22Rv1 (cell line): ENCODE data around the gene RASSF1.

Source experiments
- H3K27ac ChIP-seq: fragments of 450-650 bp; 2 replicates; pipeline ENCODE4 v1.5.1; 2017
- ZFX ChIP-seq: fragments of 450-650 bp; IDR thresholded peaks from 2 replicates; pipeline ENCODE4 v1.6.1; 2017; ENCODE audit warnings: antibody characterized with exemption, borderline replicate concordance
- TF ChIP-seq, protein P1 (sequence below): fragments of 450-650 bp; IDR thresholded peaks from 2 replicates; pipeline ENCODE4 v1.5.1; 2017; ENCODE audit warnings: mild to moderate bottlenecking

Gene RASSF1

DNA sequence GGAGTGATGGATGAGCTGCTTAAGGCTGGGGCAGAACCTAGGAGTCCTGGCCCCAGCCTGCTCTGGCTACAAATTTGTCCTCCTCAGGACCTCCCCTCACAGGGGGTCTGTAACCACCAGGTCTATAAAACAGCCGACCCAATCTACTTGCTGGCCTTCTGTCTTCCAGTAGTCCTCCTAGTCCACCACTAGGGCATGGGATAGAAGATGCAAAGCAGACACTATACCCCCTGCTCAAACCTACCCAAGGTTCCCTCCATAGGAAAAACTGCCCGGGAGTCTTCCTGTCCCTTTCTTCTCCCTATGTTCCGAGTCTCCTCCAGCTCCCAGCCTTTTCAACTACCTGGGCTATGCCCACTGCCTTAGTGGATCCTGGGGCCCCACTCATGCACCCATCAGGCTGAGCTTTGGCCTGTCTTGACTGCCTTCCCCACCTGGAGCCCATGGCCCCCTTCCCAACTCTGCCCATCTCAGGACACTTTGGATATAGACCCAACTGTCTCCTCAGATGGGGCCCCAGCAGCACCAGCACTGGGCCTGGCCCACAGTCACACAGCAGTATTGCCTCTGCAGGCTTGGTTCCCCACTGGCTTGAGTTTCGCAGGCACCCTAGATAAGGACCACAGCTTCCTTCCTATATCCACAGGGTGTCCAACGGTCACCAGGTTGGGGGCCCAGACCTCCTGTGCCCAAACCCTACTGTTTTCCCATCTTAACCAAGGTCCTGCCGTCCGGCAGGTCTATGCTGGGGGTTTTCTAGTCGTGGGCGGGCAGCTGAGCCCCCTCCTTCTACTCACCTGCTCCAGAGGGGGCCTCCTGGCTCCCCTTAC is 42.5 kb downstream of the RASSF1 start:
- TF ChIP-seq ZFX: no peak
- TF ChIP-seq, protein P1, sequence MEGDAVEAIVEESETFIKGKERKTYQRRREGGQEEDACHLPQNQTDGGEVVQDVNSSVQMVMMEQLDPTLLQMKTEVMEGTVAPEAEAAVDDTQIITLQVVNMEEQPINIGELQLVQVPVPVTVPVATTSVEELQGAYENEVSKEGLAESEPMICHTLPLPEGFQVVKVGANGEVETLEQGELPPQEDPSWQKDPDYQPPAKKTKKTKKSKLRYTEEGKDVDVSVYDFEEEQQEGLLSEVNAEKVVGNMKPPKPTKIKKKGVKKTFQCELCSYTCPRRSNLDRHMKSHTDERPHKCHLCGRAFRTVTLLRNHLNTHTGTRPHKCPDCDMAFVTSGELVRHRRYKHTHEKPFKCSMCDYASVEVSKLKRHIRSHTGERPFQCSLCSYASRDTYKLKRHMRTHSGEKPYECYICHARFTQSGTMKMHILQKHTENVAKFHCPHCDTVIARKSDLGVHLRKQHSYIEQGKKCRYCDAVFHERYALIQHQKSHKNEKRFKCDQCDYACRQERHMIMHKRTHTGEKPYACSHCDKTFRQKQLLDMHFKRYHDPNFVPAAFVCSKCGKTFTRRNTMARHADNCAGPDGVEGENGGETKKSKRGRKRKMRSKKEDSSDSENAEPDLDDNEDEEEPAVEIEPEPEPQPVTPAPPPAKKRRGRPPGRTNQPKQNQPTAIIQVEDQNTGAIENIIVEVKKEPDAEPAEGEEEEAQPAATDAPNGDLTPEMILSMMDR: no peak
- peak overlapping the region; percentile 96 for H3K27ac ChIP-seq

DNA sequence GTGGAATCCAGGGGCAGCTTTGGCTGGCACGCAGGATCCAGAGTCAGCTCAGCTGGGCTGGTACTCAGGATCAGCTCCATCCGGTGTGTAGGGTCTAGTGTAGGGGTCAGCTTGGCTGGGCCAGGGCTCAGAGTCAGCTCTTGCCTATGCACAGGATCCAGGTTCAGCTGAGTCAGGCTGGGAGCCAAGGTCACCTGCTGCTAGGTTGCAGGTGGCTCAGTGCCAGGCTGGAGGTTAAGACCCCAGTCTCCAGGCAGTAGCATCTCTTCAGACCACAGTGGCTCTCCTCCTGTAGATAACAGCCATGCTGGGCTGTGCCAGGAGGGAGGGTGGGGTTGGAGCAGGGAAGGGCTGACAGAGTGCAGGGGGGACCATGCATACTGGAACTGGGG is 43.3 kb downstream of the RASSF1 start:
- H3K27ac ChIP-seq: no peak overlapping the region
- TF ChIP-seq ZFX: no peak

DNA sequence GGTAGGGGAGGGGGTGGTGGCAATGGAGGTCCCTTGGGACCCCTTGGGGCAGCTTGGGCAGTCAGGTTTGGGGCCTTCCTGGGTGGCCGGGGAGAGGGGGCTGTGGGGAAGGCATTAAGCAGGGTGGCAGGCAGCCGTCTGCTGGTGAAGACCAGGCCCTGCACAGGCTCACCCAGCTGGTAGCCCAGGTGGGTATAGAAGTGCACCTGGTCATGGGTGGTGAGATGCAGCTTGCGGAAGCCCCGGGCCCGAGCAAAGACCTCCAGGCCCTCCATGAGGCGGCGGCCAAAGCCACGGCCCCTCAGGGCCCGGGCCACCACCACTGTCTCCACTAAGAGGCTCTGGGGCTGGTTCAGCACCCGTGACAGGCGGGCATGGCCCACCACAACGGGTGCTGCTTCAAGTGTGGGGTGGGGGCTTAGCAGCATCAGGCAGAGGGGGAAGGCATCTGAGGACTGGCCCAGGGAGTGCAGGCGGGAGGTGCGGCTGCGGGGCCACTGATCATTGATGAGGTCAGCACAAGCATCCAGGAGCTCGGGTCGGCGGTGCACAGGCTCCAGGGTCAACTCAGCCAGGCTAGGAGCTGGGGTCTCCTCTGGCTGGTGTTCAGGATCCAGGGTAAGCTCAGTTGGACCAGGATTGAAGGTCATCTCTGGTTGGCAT is 43.8 kb downstream of the RASSF1 start:
- no peak overlapping the region for H3K27ac ChIP-seq
- TF ChIP-seq, protein P1: no peak
- TF ChIP-seq ZFX: no peak

DNA sequence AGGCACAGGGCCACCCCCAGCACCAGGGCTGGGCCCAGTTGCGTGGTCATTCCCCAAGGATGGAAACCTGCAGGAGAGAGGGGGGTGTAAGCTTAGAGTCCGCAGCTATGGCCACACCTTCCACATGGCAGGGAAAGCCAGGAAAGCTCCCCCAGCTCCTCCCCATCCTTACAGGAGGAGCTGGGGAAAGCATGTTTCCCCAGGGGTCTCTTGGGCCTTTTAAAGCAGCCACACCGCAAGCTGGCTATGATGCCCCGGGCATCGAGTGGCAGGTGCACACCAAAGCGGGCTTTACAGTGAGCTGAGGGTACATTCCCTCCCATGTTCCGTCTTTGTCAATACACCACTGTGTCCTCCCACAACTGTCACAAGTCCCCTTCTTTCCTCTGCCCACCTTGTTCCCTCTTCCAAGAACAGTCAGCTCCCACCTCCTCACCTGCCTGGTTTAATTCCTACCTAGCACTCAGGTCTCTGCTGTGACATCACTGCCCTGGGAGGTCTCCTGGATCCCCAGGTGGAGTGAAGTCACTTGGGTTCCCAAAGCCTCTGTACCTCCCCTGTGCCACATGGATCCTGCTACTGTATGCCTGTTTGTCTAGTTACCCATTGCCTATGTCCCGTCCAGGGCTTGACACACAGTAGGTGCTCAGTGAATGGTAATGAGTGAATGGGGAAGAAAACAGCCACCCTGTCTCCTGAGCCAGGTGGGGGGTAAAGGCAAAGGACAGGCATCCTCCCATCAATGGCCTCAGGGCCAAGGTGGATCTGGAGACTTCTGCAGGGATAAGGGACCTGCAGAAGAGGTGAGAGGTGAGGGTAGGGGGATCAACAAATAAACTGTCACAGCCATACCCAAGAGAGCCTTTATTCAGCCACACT is 44.8 kb downstream of the RASSF1 start:
- no peak overlapping the region for H3K27ac ChIP-seq
- TF ChIP-seq, protein P1: no peak
- TF ChIP-seq ZFX: no peak

DNA sequence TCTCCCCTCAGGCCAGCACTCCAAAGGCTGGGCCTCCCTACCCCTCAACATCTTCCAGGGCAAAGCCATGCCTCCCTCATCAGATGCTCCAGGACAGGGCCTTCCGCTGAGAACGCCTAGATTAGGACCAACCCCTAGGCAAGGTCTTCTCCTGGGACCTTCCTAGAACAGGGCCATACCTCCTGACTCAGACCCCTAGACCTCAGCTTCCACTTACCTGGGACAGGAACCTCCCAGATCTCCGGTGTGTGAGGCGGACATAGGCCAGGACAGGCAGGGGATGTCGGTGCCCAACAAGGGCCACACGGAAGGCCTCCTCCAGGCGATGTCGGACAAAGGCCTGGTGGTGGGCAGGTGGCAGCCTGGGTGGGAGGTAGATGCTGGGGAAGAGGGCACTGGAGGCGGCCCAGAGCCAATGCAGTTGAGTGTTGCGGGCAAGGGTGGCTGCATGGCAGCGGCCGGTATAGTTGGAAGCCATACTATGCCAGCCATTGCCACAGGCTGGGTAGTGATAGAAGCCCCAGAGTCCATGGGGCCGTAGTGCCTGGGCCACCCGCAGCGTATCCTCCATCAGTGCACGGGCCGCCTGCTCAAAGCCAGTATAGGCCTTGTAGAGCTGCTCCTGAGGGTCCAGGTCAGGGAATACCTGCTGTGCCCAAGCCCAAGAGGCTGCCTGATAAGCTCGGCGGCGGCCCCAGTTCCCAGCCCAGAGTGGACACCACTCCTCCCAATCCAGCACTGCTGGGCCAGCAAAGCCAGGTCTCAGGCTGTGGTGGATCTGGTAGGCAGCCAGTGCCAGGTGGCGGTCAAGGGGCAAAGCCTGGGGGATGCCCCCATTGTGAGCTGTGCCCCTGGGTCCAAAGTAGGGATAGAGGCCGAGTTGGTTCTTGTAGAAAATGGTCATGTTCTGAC is 45.9 kb downstream of the RASSF1 start:
- TF ChIP-seq, protein P1: no peak
- TF ChIP-seq ZFX: no peak
- H3K27ac ChIP-seq: no peak overlapping the region

DNA sequence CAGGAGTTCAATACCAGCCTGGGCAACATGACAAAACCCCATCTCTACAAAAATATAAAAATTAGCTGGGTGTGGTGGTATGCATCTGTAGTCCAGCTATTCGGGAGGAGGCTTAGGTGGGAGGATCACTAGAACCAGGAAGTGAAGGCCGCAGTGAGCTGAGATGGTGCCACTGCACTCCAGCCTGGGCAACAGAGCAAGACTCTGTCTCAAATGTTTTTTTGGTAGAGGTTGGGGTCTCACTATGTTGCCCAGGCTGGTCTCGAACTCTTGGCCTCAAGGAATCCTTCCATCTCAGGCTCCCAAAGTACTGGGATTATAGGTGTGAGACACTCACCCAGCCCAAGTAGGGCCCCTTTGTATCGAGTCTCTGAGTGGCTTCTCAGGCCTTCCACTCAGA is 46.5 kb downstream of the RASSF1 start:
- TF ChIP-seq ZFX: no peak
- TF ChIP-seq, protein P1: no peak

More for the DNA sequence above, 46.5 kb downstream of the RASSF1 start:
- no peak overlapping the region for H3K27ac ChIP-seq
